ENCODE data around the gene CALR.

GRCh38 chr19:12984143-12984627 is 45.8 kb downstream of the CALR start:
- TF ChIP-seq, protein P1, sequence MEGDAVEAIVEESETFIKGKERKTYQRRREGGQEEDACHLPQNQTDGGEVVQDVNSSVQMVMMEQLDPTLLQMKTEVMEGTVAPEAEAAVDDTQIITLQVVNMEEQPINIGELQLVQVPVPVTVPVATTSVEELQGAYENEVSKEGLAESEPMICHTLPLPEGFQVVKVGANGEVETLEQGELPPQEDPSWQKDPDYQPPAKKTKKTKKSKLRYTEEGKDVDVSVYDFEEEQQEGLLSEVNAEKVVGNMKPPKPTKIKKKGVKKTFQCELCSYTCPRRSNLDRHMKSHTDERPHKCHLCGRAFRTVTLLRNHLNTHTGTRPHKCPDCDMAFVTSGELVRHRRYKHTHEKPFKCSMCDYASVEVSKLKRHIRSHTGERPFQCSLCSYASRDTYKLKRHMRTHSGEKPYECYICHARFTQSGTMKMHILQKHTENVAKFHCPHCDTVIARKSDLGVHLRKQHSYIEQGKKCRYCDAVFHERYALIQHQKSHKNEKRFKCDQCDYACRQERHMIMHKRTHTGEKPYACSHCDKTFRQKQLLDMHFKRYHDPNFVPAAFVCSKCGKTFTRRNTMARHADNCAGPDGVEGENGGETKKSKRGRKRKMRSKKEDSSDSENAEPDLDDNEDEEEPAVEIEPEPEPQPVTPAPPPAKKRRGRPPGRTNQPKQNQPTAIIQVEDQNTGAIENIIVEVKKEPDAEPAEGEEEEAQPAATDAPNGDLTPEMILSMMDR (IDR thresholded peaks at IDR 0.05) = no peak
- TF ChIP-seq POLR2AphosphoS5 (IDR thresholded peaks at IDR 0.05) = no peak
